ENCODE results near the gene SH2D3A. TPM values are rescaled to one million over a fixed set of nuclear protein-coding genes. Genes with fewer than 3 reads are reported as not detected.

Gene SH2D3A
- total and polyA plus RNA-seq, 2 of the 4 experiments (the other 2 are of a cell fraction) = under 0.01 to 0.09 TPM

DNA sequence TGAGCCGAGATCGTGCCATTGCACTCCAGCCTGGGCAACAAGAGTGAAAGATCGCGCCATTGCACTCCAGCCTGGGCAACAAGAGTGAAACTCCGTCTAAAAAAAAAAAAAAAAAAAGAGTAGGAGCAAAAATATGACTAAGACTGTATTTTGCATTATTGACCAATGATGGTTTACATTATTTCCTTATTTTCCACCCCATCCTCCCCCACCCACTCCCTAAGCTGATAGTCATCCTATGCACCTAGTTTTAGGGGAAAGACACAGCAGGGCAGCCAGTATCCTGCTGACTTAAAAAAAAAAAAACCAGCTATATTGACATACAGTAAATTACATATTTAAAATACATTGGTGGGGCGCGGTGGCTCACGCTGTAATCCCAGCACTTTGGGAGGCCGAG is 30.4 kb upstream of the SH2D3A start:
- no peak overlapping the region for H3K14ac ChIP-seq (replicated peaks; ENCODE audit: low read depth, low read length)
- H3K18ac ChIP-seq (ENCODE audit: low read depth, low read length) = no peak overlapping the region
- H3K79me1 ChIP-seq (ENCODE audit: low read depth in 1 of 2, low read length in 2 of 2) = no peaks in the 10 kb centered on the region
- H3K27me3 ChIP-seq (ENCODE audit: control insufficient read depth, insufficient read depth, low read length) = no peaks in the 10 kb centered on the region
- no peaks in the 10 kb centered on the region for H3K9me1 ChIP-seq (ENCODE audit: insufficient read depth, low read length)
- H2BK5ac ChIP-seq (ENCODE audit: low read depth, low read length, poor library complexity, severe bottlenecking) = no peak overlapping the region
- POLR2A ChIA-PET (ENCODE audit: unreplicated experiment) = no interaction called here
- 80% methylated on average over 1 of the region's 9 CpGs; no CpG with 5 or more reads in 1 of the 2 experiments for WGBS, 2 experiments (ENCODE audit: extremely low coverage in 2 of 2, insufficient read length in 1 of 2)
- no peaks in the 10 kb centered on the region for H3K4me1 ChIP-seq (ENCODE audit: control insufficient read depth, insufficient read depth, low read length)
- no peak overlapping the region for H3K4me3 ChIP-seq (ENCODE audit: insufficient read depth, low read depth, low read length)
- CTCF ChIA-PET = no interaction called here
- no peaks in the 10 kb centered on the region for H4K20me1 ChIP-seq (ENCODE audit: insufficient read depth, low read length)
- H2BK15ac ChIP-seq (ENCODE audit: low read depth, low read length) = no peak overlapping the region
- H2AK5ac ChIP-seq (ENCODE audit: low read depth, low read length) = no peak overlapping the region
- no peak overlapping the region for H4K91ac ChIP-seq (ENCODE audit: insufficient read depth, low read depth, low read length)
- no peaks in the 10 kb centered on the region for H3K36me3 ChIP-seq (ENCODE audit: control insufficient read depth, insufficient read depth, low read length)
- no peak for ATAC-seq (ENCODE audit: low read depth)
- H3K4ac ChIP-seq (ENCODE audit: low read depth, low read length) = no peak overlapping the region
- DNase-seq = no peak
- H3K9ac ChIP-seq (ENCODE audit: low read depth, low read length) = no peak overlapping the region
- no peak overlapping the region for H2BK20ac ChIP-seq (ENCODE audit: low read depth, low read length)
- H2AFZ ChIP-seq (replicated peaks; ENCODE audit: low read length, poor library complexity) = no peak overlapping the region
- dilution Hi-C loops (cut with HindIII; ENCODE audit: low sequenced_read_pairs, unreplicated experiment) (no loop called here), intact Hi-C loops (cut with micrococcal nuclease) (no loop called here), in situ Hi-C loops (cut with MboI; ENCODE audit: low sequenced_read_pairs) (no loop called here)
- no peak overlapping the region for H3K27ac ChIP-seq (ENCODE audit: insufficient read depth, low read length)
- TF ChIP-seq, protein P1, sequence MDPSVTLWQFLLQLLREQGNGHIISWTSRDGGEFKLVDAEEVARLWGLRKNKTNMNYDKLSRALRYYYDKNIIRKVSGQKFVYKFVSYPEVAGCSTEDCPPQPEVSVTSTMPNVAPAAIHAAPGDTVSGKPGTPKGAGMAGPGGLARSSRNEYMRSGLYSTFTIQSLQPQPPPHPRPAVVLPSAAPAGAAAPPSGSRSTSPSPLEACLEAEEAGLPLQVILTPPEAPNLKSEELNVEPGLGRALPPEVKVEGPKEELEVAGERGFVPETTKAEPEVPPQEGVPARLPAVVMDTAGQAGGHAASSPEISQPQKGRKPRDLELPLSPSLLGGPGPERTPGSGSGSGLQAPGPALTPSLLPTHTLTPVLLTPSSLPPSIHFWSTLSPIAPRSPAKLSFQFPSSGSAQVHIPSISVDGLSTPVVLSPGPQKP (IDR thresholded peaks at IDR 0.05; ENCODE audit: borderline replicate concordance, low read depth, low read length) = no peak
- TF ChIP-seq, protein P2, sequence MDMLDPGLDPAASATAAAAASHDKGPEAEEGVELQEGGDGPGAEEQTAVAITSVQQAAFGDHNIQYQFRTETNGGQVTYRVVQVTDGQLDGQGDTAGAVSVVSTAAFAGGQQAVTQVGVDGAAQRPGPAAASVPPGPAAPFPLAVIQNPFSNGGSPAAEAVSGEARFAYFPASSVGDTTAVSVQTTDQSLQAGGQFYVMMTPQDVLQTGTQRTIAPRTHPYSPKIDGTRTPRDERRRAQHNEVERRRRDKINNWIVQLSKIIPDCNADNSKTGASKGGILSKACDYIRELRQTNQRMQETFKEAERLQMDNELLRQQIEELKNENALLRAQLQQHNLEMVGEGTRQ (IDR thresholded peaks at IDR 0.05; ENCODE audit: low read depth, low read length) = no peak
- TF ChIP-seq CHD1 (IDR thresholded peaks at IDR 0.05; ENCODE audit: low read depth, low read length) (no peak), SMC3 (IDR thresholded peaks at IDR 0.05; ENCODE audit: low read depth, low read length) (no peak), NFE2L2 (IDR thresholded peaks at IDR 0.05; ENCODE audit: low read depth, low read length) (no peak), MAFK (IDR thresholded peaks at IDR 0.05; ENCODE audit: low read depth, low read length) (no peak), RCOR1 (IDR thresholded peaks at IDR 0.05; ENCODE audit: insufficient replicate concordance, low read length) (no peak), MAZ (IDR thresholded peaks at IDR 0.05; ENCODE audit: borderline replicate concordance, low read depth, low read length) (no peak), RAD21 (IDR thresholded peaks at IDR 0.05; ENCODE audit: low read length) (no peak), MXI1 (IDR thresholded peaks at IDR 0.05; ENCODE audit: borderline replicate concordance, low read depth, low read length) (no peak), RFX5 (IDR thresholded peaks at IDR 0.05; ENCODE audit: low read depth, low read length) (no peak)
- TF ChIP-seq, protein P3, sequence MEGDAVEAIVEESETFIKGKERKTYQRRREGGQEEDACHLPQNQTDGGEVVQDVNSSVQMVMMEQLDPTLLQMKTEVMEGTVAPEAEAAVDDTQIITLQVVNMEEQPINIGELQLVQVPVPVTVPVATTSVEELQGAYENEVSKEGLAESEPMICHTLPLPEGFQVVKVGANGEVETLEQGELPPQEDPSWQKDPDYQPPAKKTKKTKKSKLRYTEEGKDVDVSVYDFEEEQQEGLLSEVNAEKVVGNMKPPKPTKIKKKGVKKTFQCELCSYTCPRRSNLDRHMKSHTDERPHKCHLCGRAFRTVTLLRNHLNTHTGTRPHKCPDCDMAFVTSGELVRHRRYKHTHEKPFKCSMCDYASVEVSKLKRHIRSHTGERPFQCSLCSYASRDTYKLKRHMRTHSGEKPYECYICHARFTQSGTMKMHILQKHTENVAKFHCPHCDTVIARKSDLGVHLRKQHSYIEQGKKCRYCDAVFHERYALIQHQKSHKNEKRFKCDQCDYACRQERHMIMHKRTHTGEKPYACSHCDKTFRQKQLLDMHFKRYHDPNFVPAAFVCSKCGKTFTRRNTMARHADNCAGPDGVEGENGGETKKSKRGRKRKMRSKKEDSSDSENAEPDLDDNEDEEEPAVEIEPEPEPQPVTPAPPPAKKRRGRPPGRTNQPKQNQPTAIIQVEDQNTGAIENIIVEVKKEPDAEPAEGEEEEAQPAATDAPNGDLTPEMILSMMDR (conservative IDR thresholded peaks at IDR 0.05; ENCODE audit: low read depth, low read length) = no peak
- no peak overlapping the region for H4K5ac ChIP-seq (ENCODE audit: low read depth, low read length)
- no peak overlapping the region for H2AK9ac ChIP-seq (replicated peaks; ENCODE audit: low read depth, low read length, poor library complexity)
- no peak overlapping the region for H3K56ac ChIP-seq (ENCODE audit: extremely low read depth, insufficient read depth, low read length)
- peaks cover 12% of the 10 kb centered on the region for H3K9me3 ChIP-seq (ENCODE audit: control insufficient read depth, insufficient read depth, low read length)
- no peak overlapping the region for H4K8ac ChIP-seq (ENCODE audit: low read depth in 2 of 2, low read length in 2 of 2)
- H3K4me2 ChIP-seq (ENCODE audit: low read depth, low read length) = no peak overlapping the region
- no peak overlapping the region for H2BK120ac ChIP-seq (ENCODE audit: low read depth, low read length)
- no TSS peak for BruUV-seq (replicated peaks)
- H3K23ac ChIP-seq (ENCODE audit: low read depth, low read length) = no peak overlapping the region

All from IMR-90 (cell line).